Cardiac muscle cell (in vitro differentiated cells and primary cell): Measurements from ENCODE around the gene TAMALIN. TPM values are rescaled to one million over a fixed set of nuclear protein-coding genes. Genes with fewer than 3 reads are reported as not detected.
A peak's percentile ranks its signal among the peaks of the same experiment; 100 is the strongest.

Experiments used
- DNase-seq, 2 donors: peaks; one replicate each; pipeline versions ENCODE4 v3.0.0 to v3.0.0-alpha.2; 2010 to 2017; ENCODE audit warnings: low read depth in 1 of 2, low spot score in 1 of 2
- H3K27ac ChIP-seq: fragments of 200-600 bp; sonication (generic); 2 replicates; pipeline ENCODE4 v1.5.1; 2016
- H3K27me3 ChIP-seq: fragments of 200-600 bp; sonication (generic); 2 replicates; pipeline ENCODE4 v1.6.0; 2016; ENCODE audit warnings: control low read depth
- H3K36me3 ChIP-seq: fragments of 200-600 bp; sonication (generic); 2 replicates; pipeline ENCODE4 v1.5.1; 2016; ENCODE audit warnings: control low read depth
- H3K4me1 ChIP-seq: fragments of 200-600 bp; sonication (generic); 2 replicates; pipeline ENCODE4 v1.8.1; 2017; ENCODE audit warnings: low read depth, mild to moderate bottlenecking, mixed run types
- H3K4me3 ChIP-seq: fragments of 200-600 bp; sonication (generic); 2 replicates; pipeline ENCODE4 v1.5.1; 2016; ENCODE audit warnings: mild to moderate bottlenecking
- H3K9me3 ChIP-seq: fragments of 200-600 bp; sonication (generic); 2 replicates; pipeline ENCODE4 v1.5.1; 2017; ENCODE audit warnings: low read depth, mild to moderate bottlenecking, control low read depth
- polyA plus RNA-seq: library from polyadenylated mRNA; unstranded; fragments of >200 nt; fragmentation: Nextera tagmentation; extraction: Ambion mirVana; gene quantifications from 2 replicates; pipeline ENCODE4 v1.2.1, GENCODE V29; 2016
- total RNA-seq: library from RNA; depleted of rRNA; stranded (reverse); fragments of >200 nt; gene quantifications from 2 replicates; pipeline ENCODE4 v1.2.3, GENCODE V29; 2016
- TF ChIP-seq, protein P1 (sequence below): IDR thresholded peaks from 2 replicates; pipeline ENCODE4 v1.5.1; 2012; ENCODE audit warnings: low read depth, mild to moderate bottlenecking, low read length

The TAMALIN gene
- total and polyA plus RNA-seq, 2 experiments from 2014 or later, result 8.2 to 12.5 TPM

DNA sequence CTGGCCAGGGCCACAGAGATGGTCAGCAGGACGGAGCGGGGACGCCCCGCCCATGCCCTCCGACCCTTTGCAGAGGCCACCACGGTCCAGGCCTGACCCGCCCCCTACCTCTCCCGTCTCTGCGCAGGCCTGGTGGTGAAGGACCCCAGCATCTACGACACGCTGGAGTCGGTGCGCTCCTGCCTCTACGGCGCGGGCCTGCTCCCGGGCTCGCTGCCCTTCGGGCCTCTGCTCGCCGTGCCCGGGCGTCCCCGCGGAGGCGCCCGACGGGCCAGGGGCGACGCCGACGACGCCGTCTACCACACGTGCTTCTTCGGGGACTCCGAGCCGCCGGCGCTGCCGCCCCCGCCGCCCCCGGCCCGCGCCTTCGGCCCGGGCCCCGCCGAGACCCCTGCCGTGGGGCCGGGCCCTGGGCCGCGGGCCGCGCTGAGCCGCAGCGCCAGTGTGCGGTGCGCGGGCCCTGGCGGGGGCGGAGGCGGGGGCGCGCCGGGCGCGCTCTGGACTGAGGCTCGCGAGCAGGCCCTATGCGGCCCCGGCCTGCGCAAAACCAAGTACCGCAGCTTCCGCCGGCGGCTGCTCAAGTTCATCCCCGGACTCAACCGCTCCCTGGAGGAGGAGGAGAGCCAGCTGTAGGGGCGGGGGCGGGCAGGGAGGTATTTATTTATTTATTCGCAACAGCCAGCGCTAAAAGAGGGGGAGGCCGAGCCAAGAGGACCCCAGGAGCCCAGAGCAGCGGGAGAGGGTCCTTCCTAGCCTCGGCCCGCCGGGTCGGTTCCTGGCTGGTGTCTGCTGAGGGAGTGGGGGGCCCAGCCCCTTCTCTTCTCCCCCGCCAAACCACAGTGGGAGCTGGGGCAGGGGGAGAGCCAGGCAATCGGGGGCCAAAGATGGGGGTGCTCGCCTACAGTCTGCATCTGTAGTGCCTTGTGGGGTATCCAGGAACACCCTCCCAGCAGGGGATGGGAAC, 8.1 kb downstream of the TAMALIN start:
- no peak overlapping the region for H3K27ac ChIP-seq
- H3K4me3 ChIP-seq, result no peak overlapping the region
- H3K36me3 ChIP-seq, result no peaks in the 10 kb centered on the region
- H3K9me3 ChIP-seq, result no peaks in the 10 kb centered on the region
- TF ChIP-seq, protein P1, sequence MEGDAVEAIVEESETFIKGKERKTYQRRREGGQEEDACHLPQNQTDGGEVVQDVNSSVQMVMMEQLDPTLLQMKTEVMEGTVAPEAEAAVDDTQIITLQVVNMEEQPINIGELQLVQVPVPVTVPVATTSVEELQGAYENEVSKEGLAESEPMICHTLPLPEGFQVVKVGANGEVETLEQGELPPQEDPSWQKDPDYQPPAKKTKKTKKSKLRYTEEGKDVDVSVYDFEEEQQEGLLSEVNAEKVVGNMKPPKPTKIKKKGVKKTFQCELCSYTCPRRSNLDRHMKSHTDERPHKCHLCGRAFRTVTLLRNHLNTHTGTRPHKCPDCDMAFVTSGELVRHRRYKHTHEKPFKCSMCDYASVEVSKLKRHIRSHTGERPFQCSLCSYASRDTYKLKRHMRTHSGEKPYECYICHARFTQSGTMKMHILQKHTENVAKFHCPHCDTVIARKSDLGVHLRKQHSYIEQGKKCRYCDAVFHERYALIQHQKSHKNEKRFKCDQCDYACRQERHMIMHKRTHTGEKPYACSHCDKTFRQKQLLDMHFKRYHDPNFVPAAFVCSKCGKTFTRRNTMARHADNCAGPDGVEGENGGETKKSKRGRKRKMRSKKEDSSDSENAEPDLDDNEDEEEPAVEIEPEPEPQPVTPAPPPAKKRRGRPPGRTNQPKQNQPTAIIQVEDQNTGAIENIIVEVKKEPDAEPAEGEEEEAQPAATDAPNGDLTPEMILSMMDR, result no peak
- H3K27me3 ChIP-seq, result peaks cover 17% of the 10 kb centered on the region
- DNase-seq, result no peak
- peaks cover 17% of the 10 kb centered on the region for H3K4me1 ChIP-seq

- Histone ChIP-seq H3K4me3 (no peak overlapping the region), H3K36me3 (no peaks in the 10 kb centered on the region), H3K4me1 (peaks cover 10% of the 10 kb centered on the region), H3K27ac (no peak overlapping the region), H3K27me3 (peaks cover 17% of the 10 kb centered on the region), H3K9me3 (no peaks in the 10 kb centered on the region)
- DNase-seq, result no peak
- TF ChIP-seq, protein P1, result no peak
Measured at GRCh38 chr12:52015532-52016041, 8.8 kb downstream of the TAMALIN start.

DNA sequence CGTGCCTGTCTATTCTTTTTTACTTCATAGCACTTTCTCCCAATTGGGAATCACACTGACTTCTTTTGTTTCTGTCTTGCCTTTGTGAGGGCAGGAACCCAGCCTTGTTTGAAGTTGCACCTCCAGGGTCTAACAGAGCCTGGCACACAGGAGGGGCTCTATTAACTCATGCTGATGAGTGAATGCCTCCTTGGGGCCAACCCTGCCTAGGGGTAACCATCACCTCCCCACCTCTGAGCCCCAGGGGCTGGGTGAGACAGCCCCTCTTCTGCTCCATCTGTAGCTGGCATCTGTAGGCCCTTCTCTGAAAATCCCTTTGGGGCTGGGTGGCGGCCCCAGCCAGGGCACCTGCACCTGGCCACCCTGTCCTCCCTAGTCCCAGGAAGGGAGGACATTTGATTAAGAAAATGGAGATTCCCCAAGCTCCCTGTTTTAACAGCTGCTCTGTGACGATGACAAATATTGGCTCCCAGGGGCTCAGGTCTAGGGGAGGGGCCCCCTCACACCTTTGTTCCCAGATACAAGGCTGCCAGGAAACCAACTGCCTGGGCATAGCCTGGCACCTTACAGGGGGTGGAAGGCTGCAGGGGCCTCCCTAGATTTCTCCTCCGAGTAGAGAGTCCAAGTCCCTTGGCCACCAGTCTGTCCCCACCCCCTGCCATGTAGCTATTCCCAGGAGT, 11.8 kb downstream of the TAMALIN start:
- no peak for DNase-seq
- peaks cover 29% of the 10 kb centered on the region for H3K27me3 ChIP-seq

DNA sequence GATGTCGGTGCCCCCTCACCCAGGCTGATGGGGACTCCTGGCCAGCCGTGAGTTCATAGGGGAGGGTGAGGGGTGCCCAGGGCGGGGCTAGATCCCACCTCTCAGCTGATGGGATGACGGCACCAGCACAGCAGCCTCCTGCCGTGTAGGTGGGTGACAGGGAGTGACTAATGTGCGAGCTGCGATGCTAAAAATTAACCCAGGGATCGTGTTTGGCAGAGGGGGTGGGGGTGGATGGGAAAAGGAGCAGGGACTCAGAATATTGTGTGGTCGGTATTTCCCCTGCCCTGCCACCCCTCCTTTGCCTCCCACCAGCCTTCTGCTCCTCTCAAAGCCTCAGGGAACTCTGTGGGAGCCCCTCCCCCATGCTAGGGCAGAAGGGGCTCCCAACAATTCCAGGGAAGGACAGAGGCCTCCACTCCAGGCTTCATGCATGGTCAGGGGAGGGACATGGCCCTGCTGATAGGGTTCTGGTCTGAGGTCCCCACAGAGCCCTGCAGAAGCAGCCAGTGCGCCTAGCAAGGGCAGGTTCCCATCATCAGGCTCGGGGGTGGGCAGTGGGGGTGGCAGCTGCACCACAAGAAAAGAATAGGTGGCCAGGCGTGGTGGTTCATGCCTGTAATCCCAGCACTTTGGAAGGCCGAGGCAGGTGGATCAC, 12.5 kb downstream of the TAMALIN start:
- TF ChIP-seq, protein P1, result no peak
- no peak for DNase-seq
- Histone ChIP-seq H3K27me3 (peaks cover 24% of the 10 kb centered on the region), H3K9me3 (no peaks in the 10 kb centered on the region), H3K27ac (no peak overlapping the region), H3K36me3 (no peaks in the 10 kb centered on the region), H3K4me3 (no peak overlapping the region), H3K4me1 (peaks cover 5% of the 10 kb centered on the region)

More for the DNA sequence above, 11.8 kb downstream of the TAMALIN start:
- H3K27ac ChIP-seq, result no peak overlapping the region
- TF ChIP-seq, protein P1, result no peak
- H3K4me1 ChIP-seq, result peaks cover 5% of the 10 kb centered on the region
- H3K36me3 ChIP-seq, result no peaks in the 10 kb centered on the region
- H3K4me3 ChIP-seq, result no peak overlapping the region
- no peaks in the 10 kb centered on the region for H3K9me3 ChIP-seq

DNA sequence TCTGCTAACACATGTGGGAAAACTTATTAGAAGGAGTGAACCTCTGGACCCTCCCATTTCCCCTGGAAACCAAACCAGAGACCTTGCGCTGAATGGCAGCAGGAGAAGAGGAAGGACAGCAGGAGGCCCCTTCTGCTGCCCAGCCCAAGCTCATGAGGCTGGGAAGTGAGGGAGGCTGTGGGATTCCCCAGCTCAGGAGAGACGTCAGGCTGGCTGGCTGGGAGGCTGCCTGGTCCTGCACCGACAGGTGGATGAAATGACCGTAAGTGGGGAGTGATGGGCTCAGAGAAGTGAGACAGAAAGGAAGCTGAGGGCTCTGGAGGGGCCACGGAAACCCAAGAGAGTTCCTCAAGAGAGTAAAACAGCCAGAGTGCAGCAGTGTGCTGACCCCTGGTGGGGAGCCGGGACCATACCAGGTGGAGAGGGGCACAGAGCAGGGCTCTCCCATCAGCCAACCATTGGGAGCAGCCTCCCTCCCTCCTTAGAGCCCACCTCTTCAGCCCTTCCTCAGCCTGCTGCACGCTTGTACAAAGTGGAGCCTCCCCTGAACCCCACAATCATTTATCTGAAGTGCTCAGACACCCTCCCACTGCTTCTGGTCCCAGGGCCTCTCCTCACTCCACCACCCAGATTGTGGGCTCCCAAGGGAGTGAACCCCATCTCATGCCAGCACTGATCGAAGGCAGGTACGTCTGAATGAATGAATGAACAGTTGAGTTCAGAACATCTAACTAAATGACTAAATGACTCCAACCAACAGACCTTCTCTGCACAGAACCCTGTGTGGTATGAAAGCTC, 14.0 kb downstream of the TAMALIN start:
- TF ChIP-seq, protein P1, result peak; percentile 85
- Histone ChIP-seq H3K27ac (no peak overlapping the region), H3K36me3 (no peaks in the 10 kb centered on the region), H3K27me3 (peaks cover 12% of the 10 kb centered on the region), H3K4me1 (peaks cover 5% of the 10 kb centered on the region), H3K4me3 (no peak overlapping the region), H3K9me3 (no peaks in the 10 kb centered on the region)
- DNase-seq, result peak; percentile 74 to 83
